GM18951 (cell line): ENCODE data around the gene RUFY4.

Experiments
- POLR2A ChIP-seq: IDR thresholded peaks from 4 replicates; pipeline ENCODE4 v1.6.1; 2011; ENCODE audit warnings: mild to moderate bottlenecking; ENCODE audit not compliant: insufficient read length, insufficient read depth; ENCODE audit errors: extremely low read depth
- in situ Hi-C: fragments of 300-500 bp; cut with MboI; formaldehyde crosslinking; loops from one replicate; pipeline ENCODE4 v1.12.0; 2022; ENCODE audit warnings: low sequenced_read_pairs, mixed read lengths, inconsistent platforms; ENCODE audit not compliant: unreplicated experiment

The RUFY4 gene

GRCh38 chr2:218060950-218061660, 7.9 kb upstream of the RUFY4 start:
- in situ Hi-C loops, result no loop called here

DNA sequence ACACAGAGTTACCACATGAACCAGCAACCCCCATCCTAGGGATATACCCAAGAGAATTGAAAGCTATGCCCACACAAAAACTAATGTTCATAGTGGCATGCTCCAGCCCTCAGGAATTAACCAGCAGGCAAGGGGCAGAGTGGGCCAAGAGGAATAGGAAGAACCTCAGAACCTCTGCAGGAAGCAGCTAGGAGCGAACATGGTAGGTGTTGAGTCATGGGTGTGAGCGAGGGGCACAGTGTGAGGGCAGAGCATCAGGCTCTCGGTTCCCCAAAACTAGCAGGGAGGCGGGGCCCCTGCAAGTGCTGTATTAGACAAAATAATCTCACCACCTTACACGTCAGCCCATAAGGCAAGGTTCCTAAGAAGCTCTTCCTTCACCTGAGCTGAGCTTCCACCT, 5.6 kb upstream of the RUFY4 start:
- TF ChIP-seq POLR2A, result no peak
- in situ Hi-C loops, result no loop called here

More at GRCh38 chr2:218060950-218061660, 7.9 kb upstream of the RUFY4 start:
- no peak for TF ChIP-seq POLR2A

DNA sequence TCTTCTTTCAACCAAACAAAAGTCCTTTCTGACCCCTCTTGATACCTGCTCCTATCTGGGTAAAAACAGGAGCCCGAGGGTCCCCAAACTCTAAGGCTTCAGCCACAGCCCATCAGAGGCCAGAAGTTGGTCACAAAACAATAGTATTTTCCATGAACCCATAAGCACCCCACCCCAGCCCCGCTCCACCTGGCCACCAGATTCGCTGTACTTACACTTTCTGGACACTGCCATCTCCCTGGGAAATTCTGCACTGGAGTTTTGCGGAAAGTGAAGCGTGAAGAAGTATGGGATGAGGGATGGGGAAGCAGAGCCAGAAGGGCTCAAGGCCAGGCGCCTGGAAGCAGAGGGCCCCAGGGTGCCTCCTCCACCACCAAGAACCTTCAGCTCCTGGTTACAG, 5.2 kb upstream of the RUFY4 start:
- no peak for TF ChIP-seq POLR2A
- in situ Hi-C loops, result no loop called here

GRCh38 chr2:218065239-218066006, 3.6 kb upstream of the RUFY4 start:
- in situ Hi-C loops, result no loop called here

GRCh38 chr2:218066926-218067515, 2.0 kb upstream of the RUFY4 start:
- no peak for TF ChIP-seq POLR2A
- in situ Hi-C loops, result no loop called here

More at GRCh38 chr2:218065239-218066006, 3.6 kb upstream of the RUFY4 start:
- TF ChIP-seq POLR2A, result no peak

GRCh38 chr2:218067523-218067922, 1.5 kb upstream of the RUFY4 start:
- in situ Hi-C loops, result no loop called here
- TF ChIP-seq POLR2A, result no peak

DNA sequence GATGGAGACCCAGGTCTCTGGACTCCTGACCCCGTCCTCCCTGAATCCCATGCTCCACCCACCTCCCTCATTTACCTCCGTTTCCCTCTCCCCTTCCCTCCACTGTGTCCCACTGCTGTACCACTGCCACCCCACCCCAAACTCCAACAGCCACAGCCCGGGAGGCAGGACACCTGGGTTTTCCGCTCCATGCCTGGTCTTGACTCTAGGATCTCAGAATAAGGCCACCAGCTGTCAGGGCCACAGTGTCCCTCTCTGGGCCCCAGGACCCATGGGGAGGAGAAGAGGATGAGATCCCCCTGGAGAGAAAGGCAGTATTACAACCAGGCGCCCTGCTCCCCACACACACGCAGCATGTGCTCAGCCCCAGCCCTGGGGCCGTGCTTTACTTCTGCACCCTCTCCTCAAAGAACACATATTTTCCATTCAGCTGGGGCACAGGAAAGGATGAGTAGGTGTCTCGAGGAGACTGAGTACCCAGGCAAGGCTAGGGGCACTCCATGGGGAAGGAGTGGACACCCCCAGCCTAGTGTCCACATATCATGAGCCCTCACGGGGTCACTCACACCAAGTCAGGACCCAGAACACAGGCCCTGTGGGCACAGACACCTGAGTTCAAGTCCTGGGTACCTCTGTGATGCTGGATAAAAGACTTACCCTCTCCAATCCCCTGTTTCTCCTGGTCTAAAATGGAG, 700 bp downstream of the RUFY4 start:
- no peak for TF ChIP-seq POLR2A
- in situ Hi-C loops, result no loop called here

DNA sequence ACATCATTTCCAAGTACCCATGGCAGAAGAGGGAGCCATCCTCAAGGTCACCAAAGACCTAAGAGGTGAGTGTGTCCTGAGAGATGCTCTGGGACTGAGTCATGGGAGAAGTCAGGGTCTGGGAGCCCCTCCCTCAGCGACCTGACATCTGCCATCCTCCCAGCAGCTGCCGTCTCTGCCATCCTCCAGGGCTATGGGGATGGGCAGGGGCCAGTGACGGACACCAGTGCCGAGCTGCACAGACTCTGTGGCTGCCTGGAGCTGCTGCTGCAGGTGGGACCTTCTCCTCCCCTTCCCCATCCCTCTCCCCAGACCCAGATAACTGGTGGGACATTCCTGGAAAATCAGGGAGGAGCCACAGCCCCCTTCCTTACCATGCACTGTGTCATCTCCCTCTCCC, 1.5 kb downstream of the RUFY4 start:
- no peak for TF ChIP-seq POLR2A
- in situ Hi-C loops, result no loop called here

DNA sequence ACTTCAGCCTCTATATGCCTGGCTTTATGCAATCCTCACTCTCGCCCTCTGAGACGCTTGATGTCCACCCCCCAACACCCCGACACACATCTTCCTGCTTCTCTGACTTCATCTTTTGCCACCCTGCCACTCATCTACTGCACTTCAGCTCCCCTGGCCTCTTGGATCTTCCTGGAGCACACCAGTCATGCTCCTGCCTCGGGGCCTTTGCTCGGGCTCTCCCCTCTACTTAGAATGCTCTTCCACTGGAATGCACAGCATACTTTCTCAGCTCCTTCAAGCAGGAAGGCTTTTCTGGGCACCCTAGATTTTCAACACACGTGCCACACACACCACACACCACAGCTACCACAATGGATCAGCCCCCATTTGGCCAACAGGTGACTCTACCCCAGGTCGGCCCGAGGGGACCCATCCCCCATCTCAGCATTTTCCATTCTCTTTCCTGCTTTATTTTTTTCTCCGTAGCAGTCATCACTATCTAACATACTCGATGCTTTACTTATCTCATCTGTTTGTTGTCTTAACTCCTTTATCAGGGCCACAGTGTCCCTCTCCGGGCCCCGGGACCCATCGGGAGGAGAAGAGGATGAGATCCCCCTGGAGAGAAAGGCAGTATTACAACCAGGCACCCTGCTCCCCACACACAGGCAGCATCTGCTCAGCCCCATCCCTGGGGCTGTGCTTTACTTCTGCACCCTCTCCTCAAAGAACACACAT, 2.3 kb downstream of the RUFY4 start:
- in situ Hi-C loops, result no loop called here
- no peak for TF ChIP-seq POLR2A

- in situ Hi-C loops, result no loop called here
- no peak for TF ChIP-seq POLR2A
These were observed 2.9 kb downstream of the RUFY4 start for GRCh38 chr2:218072002-218072401.

- in situ Hi-C loops, result no loop called here
- no peak for TF ChIP-seq POLR2A
These were observed 3.5 kb downstream of the RUFY4 start for GRCh38 chr2:218072478-218073024.

GRCh38 chr2:218073185-218073584, 4.1 kb downstream of the RUFY4 start:
- TF ChIP-seq POLR2A, result no peak
- in situ Hi-C loops, result no loop called here
